Activated CD4-positive, alpha-beta T cell treated with anti-CD3 and anti-CD28 coated beads, Interleukin-10, Interleukin-2, amounts not matched to agents 100 ng/mL and 50 ng/mL, durations not matched to agents 16 hours and 8 hours (primary cell): ENCODE measurements around the gene UBE2L3.
"Not testable (repeated sequence)": the region's sequence is repeated elsewhere in the genome, so short reads cannot be mapped to it uniquely, and the experiment has no call there.

Experiments
- DNase-seq: peaks from one replicate; pipeline ENCODE4 v3.0.0-alpha.2; 2020

Gene UBE2L3

GRCh38 chr22:21605887-21606564 is 38.5 kb downstream of the UBE2L3 start:
- DNase-seq: no peak

GRCh38 chr22:21606775-21607174 is 39.3 kb downstream of the UBE2L3 start:
- no peak for DNase-seq

GRCh38 chr22:21609556-21610157 is 42.1 kb downstream of the UBE2L3 start:
- DNase-seq: not testable (repeated sequence)

- DNase-seq: no peak
Measured at GRCh38 chr22:21611210-21611977, 43.9 kb downstream of the UBE2L3 start.

- no peak for DNase-seq
Measured at GRCh38 chr22:21612858-21613257, 45.3 kb downstream of the UBE2L3 start.

- no peak for DNase-seq
Measured at GRCh38 chr22:21613553-21614233, 46.2 kb downstream of the UBE2L3 start.

- DNase-seq: no peak
Measured at GRCh38 chr22:21615731-21616130, 48.2 kb downstream of the UBE2L3 start.

- DNase-seq: not testable (repeated sequence)
Measured at GRCh38 chr22:21617337-21617736, 49.8 kb downstream of the UBE2L3 start.

- DNase-seq: no peak
Measured at GRCh38 chr22:21621025-21621424, 53.5 kb downstream of the UBE2L3 start.

GRCh38 chr22:21622011-21622918 is 54.8 kb downstream of the UBE2L3 start:
- DNase-seq: no peak

GRCh38 chr22:21622919-21623647 is 55.6 kb downstream of the UBE2L3 start:
- no peak for DNase-seq

- no peak for DNase-seq
Measured at GRCh38 chr22:21623648-21623970, 56.1 kb downstream of the UBE2L3 start.

- DNase-seq: peak; percentile 50
Measured at GRCh38 chr22:21624120-21624879, 56.8 kb downstream of the UBE2L3 start.

- DNase-seq: no peak
Measured at GRCh38 chr22:21624880-21625791, 57.6 kb downstream of the UBE2L3 start.

GRCh38 chr22:21626073-21626734 is 58.7 kb downstream of the UBE2L3 start:
- no peak for DNase-seq

GRCh38 chr22:21626735-21627469 is 59.4 kb downstream of the UBE2L3 start:
- DNase-seq: no peak

- no peak for DNase-seq
Measured at GRCh38 chr22:21628386-21629254, 61.1 kb downstream of the UBE2L3 start.
